ENCODE results near the gene KLHL22.
"Not testable (repeated sequence)": the region's sequence is repeated elsewhere in the genome, so short reads cannot be mapped to it uniquely, and the experiment has no call there.

KLHL22 gene, protein sequence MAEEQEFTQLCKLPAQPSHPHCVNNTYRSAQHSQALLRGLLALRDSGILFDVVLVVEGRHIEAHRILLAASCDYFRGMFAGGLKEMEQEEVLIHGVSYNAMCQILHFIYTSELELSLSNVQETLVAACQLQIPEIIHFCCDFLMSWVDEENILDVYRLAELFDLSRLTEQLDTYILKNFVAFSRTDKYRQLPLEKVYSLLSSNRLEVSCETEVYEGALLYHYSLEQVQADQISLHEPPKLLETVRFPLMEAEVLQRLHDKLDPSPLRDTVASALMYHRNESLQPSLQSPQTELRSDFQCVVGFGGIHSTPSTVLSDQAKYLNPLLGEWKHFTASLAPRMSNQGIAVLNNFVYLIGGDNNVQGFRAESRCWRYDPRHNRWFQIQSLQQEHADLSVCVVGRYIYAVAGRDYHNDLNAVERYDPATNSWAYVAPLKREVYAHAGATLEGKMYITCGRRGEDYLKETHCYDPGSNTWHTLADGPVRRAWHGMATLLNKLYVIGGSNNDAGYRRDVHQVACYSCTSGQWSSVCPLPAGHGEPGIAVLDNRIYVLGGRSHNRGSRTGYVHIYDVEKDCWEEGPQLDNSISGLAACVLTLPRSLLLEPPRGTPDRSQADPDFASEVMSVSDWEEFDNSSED

GRCh38 chr22:20494978-20495860 lies at the start of gene KLHL22:
Gene KLHL22, minus strand, starts transcription at chr22:20495795. Its CDS starts 6,584 bp downstream, at chr22:20489211.
- DNase-seq (ENCODE audit: extremely low read depth in 1 of 2, low read depth in 1 of 2): peak in 1 of 2 donors; percentile 13

DNA sequence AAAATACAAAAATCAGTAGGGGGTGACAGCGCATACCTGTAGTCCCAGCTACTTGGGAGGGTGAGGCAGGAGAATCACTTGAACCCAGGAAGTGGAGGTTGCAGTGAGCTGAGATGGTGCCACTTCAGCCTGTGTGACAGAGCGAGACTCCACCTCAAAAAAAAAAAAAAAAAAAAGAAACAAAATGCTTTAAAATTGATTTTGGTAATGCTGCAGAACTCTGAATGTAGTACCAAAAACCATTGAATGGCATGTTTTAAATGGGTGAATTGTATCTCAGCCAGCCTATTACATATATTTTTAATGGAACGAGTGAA lies 49.7 kb upstream of the KLHL22 start:
- not testable (repeated sequence) for DNase-seq (ENCODE audit: extremely low read depth in 1 of 2, low read depth in 1 of 2)

GRCh38 chr22:20542736-20543135 lies 47.1 kb upstream of the KLHL22 start:
- DNase-seq (ENCODE audit: extremely low read depth in 1 of 2, low read depth in 1 of 2): no peak

- DNase-seq (ENCODE audit: extremely low read depth in 1 of 2, low read depth in 1 of 2): no peak
These were observed 46.5 kb upstream of the KLHL22 start for GRCh38 chr22:20542055-20542454.

DNA sequence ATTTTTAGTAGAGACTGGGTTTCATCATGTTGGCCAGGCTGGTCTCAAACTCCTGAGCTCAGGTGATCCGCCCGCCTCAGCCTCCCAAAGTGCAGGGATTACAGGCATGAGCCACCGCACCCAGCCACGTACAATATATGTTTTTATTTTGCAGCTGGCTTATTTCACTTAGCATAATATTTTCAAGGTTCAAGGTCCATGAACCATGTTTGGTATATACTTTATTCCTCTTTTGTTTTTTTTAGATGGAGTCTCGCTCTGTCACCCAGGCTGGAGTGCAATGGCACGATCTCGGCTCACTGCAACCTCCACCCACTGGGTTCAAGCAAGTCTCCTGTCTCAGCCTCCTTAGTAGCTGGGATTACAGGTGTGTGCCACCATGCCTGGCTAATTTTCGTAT lies 43.3 kb upstream of the KLHL22 start:
- DNase-seq (ENCODE audit: extremely low read depth in 1 of 2, low read depth in 1 of 2): not testable (repeated sequence)

DNA sequence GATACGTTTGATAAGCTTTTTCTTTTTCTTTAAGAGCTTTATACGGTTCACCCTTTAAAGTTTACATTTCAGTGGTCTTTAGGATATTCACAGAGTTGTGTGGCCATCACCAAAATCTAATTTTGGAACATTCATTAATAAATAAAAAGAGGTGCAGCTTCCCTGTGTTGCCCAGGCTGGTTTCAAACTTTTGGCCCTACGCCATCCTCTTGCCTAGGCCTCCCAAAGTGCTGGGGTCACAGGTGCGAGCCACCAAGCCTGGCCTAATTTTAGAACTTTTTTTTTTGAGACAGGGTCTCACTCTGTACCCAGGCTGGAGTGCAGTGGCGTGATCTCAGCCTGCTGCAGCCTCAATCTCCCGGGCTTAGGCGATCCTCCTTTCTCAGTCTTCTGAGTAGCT lies 42.4 kb upstream of the KLHL22 start:
- DNase-seq (ENCODE audit: extremely low read depth in 1 of 2, low read depth in 1 of 2): no peak

GRCh38 chr22:20537325-20537756 lies 41.7 kb upstream of the KLHL22 start:
- no peak for DNase-seq (ENCODE audit: extremely low read depth in 1 of 2, low read depth in 1 of 2)

- DNase-seq (ENCODE audit: extremely low read depth in 1 of 2, low read depth in 1 of 2): no peak
These were observed 41.2 kb upstream of the KLHL22 start for GRCh38 chr22:20536590-20537324.

- DNase-seq (ENCODE audit: extremely low read depth in 1 of 2, low read depth in 1 of 2): no peak
These were observed 38.3 kb upstream of the KLHL22 start for GRCh38 chr22:20533879-20534265.

GRCh38 chr22:20533095-20533878 lies 37.7 kb upstream of the KLHL22 start:
- no peak for DNase-seq (ENCODE audit: extremely low read depth in 1 of 2, low read depth in 1 of 2)

- DNase-seq (ENCODE audit: extremely low read depth in 1 of 2, low read depth in 1 of 2): no peak
These were observed 36.8 kb upstream of the KLHL22 start for GRCh38 chr22:20532256-20532993.

DNA sequence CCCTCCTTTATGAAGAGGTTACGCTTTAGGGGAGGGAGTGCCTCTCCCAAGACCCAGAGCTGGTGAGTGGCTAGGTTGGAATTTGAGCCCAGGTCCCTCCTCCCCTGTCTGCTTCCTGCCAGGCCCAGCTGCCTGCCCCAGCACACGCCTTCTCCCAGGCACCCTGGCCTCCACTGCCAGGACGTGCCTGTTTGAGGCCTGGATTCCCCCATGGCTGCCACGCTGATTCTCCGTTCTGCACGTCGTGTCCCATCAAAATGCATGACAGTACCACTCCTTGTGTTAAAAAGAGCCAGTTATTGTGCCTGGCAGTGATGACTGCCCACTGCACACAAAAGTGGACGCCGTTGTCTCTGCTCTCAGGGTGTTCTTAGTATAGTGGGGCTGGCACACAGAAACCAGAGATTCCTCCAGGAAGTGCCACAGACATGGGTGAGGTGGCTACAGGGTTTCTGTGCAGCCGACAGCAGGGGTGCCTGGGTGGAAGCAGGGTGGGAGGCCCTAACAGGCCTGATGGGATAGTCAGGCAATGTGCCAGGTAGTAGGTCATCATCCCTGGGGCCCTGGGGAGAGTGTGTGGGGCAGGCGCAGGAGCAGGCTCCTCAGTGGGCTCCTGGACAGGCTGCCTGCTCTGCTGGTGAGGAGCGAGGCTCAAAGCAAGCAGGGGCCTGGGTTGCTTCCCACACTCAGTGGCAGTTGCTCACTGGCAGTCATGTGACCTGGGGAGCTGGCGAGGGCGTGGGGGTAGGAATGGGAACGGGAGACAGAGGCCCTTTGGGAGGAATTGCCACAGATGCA lies 36.0 kb upstream of the KLHL22 start:
- no peak for DNase-seq (ENCODE audit: extremely low read depth in 1 of 2, low read depth in 1 of 2)

DNA sequence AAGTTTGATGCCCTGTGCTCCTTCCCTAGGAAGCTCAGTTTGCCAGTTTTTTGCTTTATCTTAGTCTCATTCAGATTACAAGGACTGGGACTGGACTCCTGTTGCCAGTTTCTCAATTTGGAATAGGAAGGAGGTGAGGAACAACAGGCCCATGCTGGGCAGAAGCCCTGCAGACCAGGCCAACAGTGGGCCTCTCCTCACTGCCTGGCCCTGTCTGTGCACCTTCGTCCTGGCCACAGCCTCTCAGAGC lies 35.5 kb upstream of the KLHL22 start:
- no peak for DNase-seq (ENCODE audit: extremely low read depth in 1 of 2, low read depth in 1 of 2)

DNA sequence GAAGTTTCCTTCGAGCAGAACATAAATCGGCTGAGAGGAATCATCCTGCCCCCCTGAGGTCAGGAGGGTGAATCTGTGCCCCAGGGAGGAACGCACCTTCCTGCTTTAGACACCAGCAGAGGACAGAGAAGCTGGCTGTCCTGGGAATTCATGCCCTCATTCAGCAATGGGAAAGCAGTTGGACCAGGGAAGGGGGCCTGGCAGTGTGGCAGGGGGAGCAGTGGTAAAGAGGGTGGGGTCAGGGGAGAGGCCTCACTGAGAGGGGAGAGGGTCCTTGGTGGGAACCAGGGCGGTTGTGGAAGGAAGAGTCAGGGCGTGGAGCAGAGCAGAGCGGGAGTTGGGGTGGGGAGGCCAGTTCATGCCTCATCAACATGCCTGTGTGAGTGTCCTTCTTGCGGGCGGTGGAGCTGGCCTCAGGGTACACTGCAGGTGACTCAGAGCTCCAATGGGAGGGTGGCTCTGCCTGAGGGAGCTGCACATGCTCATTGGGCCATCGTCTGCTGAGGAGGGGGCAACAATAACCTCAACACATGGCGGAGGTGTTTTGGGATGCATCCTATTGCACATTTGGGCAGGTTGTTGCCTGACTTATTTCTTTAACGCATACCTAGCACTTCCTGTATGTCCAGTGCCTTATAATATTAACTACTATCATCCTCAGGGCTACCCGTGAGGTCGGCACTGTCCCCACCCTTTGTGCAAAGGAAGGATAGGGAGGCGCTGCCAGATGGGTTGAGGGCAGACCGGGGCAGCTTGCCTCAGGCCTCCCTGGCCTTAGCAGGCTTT lies 35.0 kb upstream of the KLHL22 start:
- DNase-seq (ENCODE audit: extremely low read depth in 1 of 2, low read depth in 1 of 2): no peak

DNA sequence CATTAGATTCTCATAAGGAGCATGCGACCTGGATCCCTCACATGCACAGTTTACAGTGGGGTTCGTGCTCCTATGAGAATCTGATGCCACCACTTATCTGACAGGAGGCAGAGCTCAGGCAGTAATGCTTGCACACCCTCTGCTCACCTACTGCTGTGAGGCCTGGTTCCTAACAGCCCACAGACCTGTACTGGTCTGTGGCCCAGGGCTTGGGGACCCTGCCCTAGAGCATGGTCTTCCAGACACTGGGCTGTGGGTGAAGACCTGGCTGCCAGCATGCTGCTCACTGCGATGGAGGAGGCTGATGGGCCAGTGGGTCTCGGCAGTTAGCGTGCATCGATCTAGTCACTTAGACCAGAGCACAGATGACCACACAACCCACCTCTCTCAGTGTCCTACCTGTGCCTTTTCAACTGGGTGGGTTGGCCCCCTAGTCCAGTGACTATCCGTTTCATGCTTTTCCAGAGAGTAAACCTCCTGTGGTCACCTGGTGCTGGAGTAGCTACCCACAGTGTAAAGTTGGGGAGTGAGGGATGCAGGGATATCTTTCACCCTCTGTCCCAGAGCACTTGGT lies 32.9 kb upstream of the KLHL22 start:
- no peak for DNase-seq (ENCODE audit: extremely low read depth in 1 of 2, low read depth in 1 of 2)

DNA sequence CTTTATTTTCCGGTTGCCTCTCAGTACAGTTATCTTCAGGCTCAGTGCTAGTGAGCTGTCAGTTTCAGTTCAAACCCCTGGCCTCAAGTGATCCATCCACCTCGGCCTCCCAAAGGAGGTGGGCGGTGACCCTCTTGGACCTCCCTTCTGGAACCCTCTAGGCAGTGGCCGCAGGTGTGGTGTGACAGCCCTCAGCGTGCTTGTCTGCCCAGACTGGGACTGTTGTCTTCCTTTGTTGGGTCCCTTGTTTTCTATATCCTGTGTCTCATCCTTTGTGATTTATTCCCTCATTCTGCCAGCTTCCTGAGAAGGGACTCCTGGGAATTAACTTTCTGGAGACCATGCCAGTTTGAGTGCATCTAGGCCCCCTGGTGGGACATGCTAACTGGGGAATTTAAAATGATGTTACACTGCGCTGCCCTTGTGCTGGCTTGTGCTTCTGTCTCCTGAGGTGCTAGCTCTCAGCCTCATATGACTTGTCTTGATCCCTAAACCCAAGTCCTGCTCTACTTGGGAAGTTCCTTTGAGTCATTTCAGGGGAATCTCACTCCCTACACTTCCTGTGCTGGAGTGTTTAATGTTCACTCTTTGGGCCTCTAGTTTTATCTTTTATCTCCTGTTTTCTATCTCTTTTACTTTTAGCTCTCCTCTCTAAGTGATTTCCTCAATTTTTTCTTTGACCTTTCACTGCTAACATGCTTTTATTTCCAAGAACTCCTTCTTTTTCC lies 31.2 kb upstream of the KLHL22 start:
- DNase-seq (ENCODE audit: extremely low read depth in 1 of 2, low read depth in 1 of 2): no peak

GRCh38 chr22:20526305-20526627 lies 30.7 kb upstream of the KLHL22 start:
- no peak for DNase-seq (ENCODE audit: extremely low read depth in 1 of 2, low read depth in 1 of 2)
